NCI-H146 (cell line): ENCODE results near the gene AKR1D1.

Experiments used
- DNase-seq: peaks from one replicate; lab custom pipeline; 2025; lab: John Stamatoyannopoulos, UW

AKR1D1 gene

DNA sequence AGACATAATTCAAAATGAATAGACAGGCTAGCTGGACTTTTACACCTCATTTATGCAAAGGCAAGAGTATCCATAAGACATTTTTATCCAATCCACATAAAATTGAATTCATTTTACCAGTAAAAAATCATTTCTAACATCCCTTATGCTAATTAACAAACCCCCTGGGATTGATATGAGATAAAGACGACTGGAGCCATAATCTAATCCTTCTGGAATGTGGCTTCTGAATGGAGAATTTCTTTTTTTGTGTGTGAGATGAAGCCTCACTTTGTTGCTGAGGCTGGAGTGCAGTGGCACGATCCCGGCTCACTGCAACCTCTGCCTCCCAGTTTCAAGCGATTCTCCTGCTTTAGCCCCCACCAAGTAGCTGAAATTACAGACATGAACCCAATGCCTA, 90.4 kb downstream of the AKR1D1 start:
- no peak for DNase-seq

- DNase-seq, result no peak
Measured at GRCh38 chr7:138167222-138167621, 91.0 kb downstream of the AKR1D1 start.

GRCh38 chr7:138167869-138168296, 91.6 kb downstream of the AKR1D1 start:
- DNase-seq, result no peak
